Measurements from ENCODE around the gene REPS2.

The REPS2 gene

GRCh38 chrX:16994736-16995135 is 48.3 kb downstream of the REPS2 start:
- DNase-seq (ENCODE audit: extremely low spot score, insufficient read length, low read depth), result no peak
- FAIRE-seq, result no peak

- no peak for DNase-seq (ENCODE audit: extremely low spot score, insufficient read length, low read depth)
- no peak for FAIRE-seq
These were observed 50.9 kb downstream of the REPS2 start for GRCh38 chrX:16997313-16997712.

- no peak for DNase-seq (ENCODE audit: extremely low spot score, insufficient read length, low read depth)
- FAIRE-seq, result no peak
These were observed 52.8 kb downstream of the REPS2 start for GRCh38 chrX:16999275-16999674.

- DNase-seq (ENCODE audit: extremely low spot score, insufficient read length, low read depth) (no peak), FAIRE-seq (no peak)
These were observed 54.3 kb downstream of the REPS2 start for GRCh38 chrX:17000751-17001150.

GRCh38 chrX:17005712-17006368 is 59.4 kb downstream of the REPS2 start:
- DNase-seq (ENCODE audit: extremely low spot score, insufficient read length, low read depth) (no peak), FAIRE-seq (no peak)

- no peak for DNase-seq (ENCODE audit: extremely low spot score, insufficient read length, low read depth)
- peak; percentile 69 for FAIRE-seq
These were observed 60.8 kb downstream of the REPS2 start for GRCh38 chrX:17007134-17007768.

- FAIRE-seq (no peak), DNase-seq (ENCODE audit: extremely low spot score, insufficient read length, low read depth) (no peak)
These were observed 63.6 kb downstream of the REPS2 start for GRCh38 chrX:17009856-17010625.

- FAIRE-seq (no peak), DNase-seq (ENCODE audit: extremely low spot score, insufficient read length, low read depth) (no peak)
These were observed 66.0 kb downstream of the REPS2 start for GRCh38 chrX:17012465-17012864.

- no peak for FAIRE-seq
These were observed 67.8 kb downstream of the REPS2 start for GRCh38 chrX:17014216-17014615.

GRCh38 chrX:17017134-17017533 is 70.7 kb downstream of the REPS2 start:
- DNase-seq (ENCODE audit: extremely low spot score, insufficient read length, low read depth), result no peak
- no peak for FAIRE-seq

More at GRCh38 chrX:17014216-17014615, 67.8 kb downstream of the REPS2 start:
- DNase-seq (ENCODE audit: extremely low spot score, insufficient read length, low read depth), result no peak

GRCh38 chrX:17020356-17020755 is 73.9 kb downstream of the REPS2 start:
- FAIRE-seq, result no peak
- no peak for DNase-seq (ENCODE audit: extremely low spot score, insufficient read length, low read depth)

- DNase-seq (ENCODE audit: extremely low spot score, insufficient read length, low read depth), result no peak
- FAIRE-seq, result no peak
These were observed 74.7 kb downstream of the REPS2 start for GRCh38 chrX:17020851-17021821.

GRCh38 chrX:17021851-17022604 is 75.6 kb downstream of the REPS2 start:
- DNase-seq (ENCODE audit: extremely low spot score, insufficient read length, low read depth) (no peak), FAIRE-seq (no peak)

- no peak for FAIRE-seq
- DNase-seq (ENCODE audit: extremely low spot score, insufficient read length, low read depth), result no peak
These were observed 77.2 kb downstream of the REPS2 start for GRCh38 chrX:17023661-17024060.

GRCh38 chrX:17024886-17025285 is 78.4 kb downstream of the REPS2 start:
- FAIRE-seq (no peak), DNase-seq (ENCODE audit: extremely low spot score, insufficient read length, low read depth) (no peak)

- no peak for FAIRE-seq
These were observed 79.3 kb downstream of the REPS2 start for GRCh38 chrX:17025621-17026302.

GRCh38 chrX:17027931-17028330 is 81.5 kb downstream of the REPS2 start:
- DNase-seq (ENCODE audit: extremely low spot score, insufficient read length, low read depth) (no peak), FAIRE-seq (no peak)

More at GRCh38 chrX:17025621-17026302, 79.3 kb downstream of the REPS2 start:
- no peak for DNase-seq (ENCODE audit: extremely low spot score, insufficient read length, low read depth)

- DNase-seq (ENCODE audit: extremely low spot score, insufficient read length, low read depth), result no peak
- FAIRE-seq, result no peak
These were observed 81.9 kb downstream of the REPS2 start for GRCh38 chrX:17028356-17028755.

- DNase-seq (ENCODE audit: extremely low spot score, insufficient read length, low read depth) (no peak), FAIRE-seq (no peak)
These were observed 83.6 kb downstream of the REPS2 start for GRCh38 chrX:17030092-17030491.

Measured in GM18507 (cell line).